Lower leg skin (tissue), 4 donors: ENCODE data around the gene IPO11. TPM values are rescaled to one million over a fixed set of nuclear protein-coding genes. Genes with fewer than 3 reads are reported as not detected.

ENCODE experiments used
- DNase-seq, 2 donors: peaks; one replicate each; pipeline ENCODE4 v3.0.0-alpha.2; 2019; ENCODE audit warnings: low spot score in 2 of 2
- H3K4me3 ChIP-seq: fragments of 200-600 bp; sonication (generic); 2 replicates; pipeline ENCODE4 v1.5.1; 2017; ENCODE audit warnings: mild to moderate bottlenecking, low read depth; ENCODE audit not compliant: poor library complexity, severe bottlenecking
- CTCF ChIP-seq, 3 donors: fragments of 450-650 bp; IDR thresholded peaks; one replicate each; pipeline ENCODE4 v1.5.1; 2016; ENCODE audit warnings: antibody characterized with exemption in 3 of 3, mild to moderate bottlenecking in 3 of 3, moderate library complexity in 2 of 3
- POLR2A ChIP-seq, 2 donors: fragments of 450-650 bp; IDR thresholded peaks; one replicate each; pipeline ENCODE4 v1.6.1; 2016 to 2017; ENCODE audit warnings: antibody characterized with exemption in 2 of 2, mild to moderate bottlenecking in 1 of 2, moderate library complexity in 1 of 2
- WGBS, 2 donors: methylation state at CpG; one replicate each; pipeline ENCODE4 v1.1.5; 2018; 5-methylcytosine and 5-hydroxymethylcytosine counted together
- intact Hi-C: fragments of 100-400 bp; cut with DNase I; formaldehyde crosslinking; loops from one replicate; pipeline ENCODE4 v1.15.0; 2023; ENCODE audit warnings: low total_unique reads
- total RNA-seq, 4 donors: library from RNA; depleted of rRNA; stranded (reverse); fragments of >200 nt; gene quantifications; one replicate each; pipeline ENCODE4 v1.1.0, GENCODE V29; 2016

Gene IPO11
- total RNA-seq, 4 donors from 2014 or later, result 12.9 to 21.8 (median 15.2) TPM

DNA sequence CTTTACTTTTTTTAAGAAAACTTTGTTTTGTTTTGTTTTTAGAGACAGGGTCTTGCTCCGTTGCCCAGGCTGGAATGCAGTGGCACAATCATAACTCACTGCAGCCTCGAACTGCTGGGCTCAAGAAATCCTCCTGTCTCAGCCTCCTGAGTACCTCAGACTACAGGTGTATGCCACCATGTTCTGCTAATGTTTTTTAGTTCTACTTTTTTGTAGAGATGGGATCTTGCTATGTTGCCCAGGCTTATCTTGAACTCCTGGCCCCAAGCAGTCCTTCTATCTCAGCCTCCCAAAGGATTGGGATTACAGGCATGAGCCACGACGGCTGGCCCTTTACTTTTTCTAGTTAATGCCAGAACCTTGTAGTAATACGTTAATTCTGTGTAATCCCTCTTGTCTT lies 36.0 kb downstream of the IPO11 start:
- no peak overlapping the region for H3K4me3 ChIP-seq
- intact Hi-C loops, result no loop called here
- DNase-seq, result no peak
- WGBS, 2 donors, result 95 to 96% methylated on average over 5 of the region's 5 CpGs
- TF ChIP-seq CTCF (IDR thresholded peaks at IDR 0.05) (no peak), POLR2A (IDR thresholded peaks at IDR 0.05) (no peak)

DNA sequence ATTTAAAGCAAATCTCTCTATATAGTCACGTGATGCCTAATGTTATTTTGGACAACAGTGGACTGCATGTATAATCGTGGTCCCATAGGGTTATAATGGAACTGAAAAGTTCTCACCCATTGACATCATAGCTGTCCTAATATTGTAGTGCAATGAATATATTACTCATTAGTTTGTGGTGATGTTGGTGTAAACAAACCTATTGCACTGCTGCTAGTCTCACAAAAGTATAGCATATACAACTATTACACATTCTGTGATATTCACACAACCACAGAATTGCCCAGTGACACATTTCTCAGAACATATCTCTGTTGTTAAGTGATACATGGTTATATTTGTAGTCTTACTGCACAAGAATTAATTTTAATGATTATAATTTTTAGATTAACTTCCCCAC lies 37.7 kb downstream of the IPO11 start:
- 91 to 94% methylated on average over 2 of the region's 2 CpGs for WGBS, 2 donors
- intact Hi-C loops, result loop anchor here (10.0 kb wide), 1 partner anchor 1965 kb away; no protein-coding TSS in a partner anchor
- no peak overlapping the region for H3K4me3 ChIP-seq
- TF ChIP-seq POLR2A (IDR thresholded peaks at IDR 0.05) (no peak), CTCF (IDR thresholded peaks at IDR 0.05) (no peak)
- DNase-seq, result no peak

GRCh38 chr5:62457071-62457470 lies 44.5 kb downstream of the IPO11 start:
- intact Hi-C loops, result loop anchor here (10.0 kb wide), 1 partner anchor 1958 kb away; no protein-coding TSS in a partner anchor
- DNase-seq, result no peak
- no peak overlapping the region for H3K4me3 ChIP-seq
- 85 to 86% methylated on average over 1 of the region's 1 CpG for WGBS, 2 donors
- TF ChIP-seq POLR2A (IDR thresholded peaks at IDR 0.05) (no peak), CTCF (IDR thresholded peaks at IDR 0.05) (no peak)

DNA sequence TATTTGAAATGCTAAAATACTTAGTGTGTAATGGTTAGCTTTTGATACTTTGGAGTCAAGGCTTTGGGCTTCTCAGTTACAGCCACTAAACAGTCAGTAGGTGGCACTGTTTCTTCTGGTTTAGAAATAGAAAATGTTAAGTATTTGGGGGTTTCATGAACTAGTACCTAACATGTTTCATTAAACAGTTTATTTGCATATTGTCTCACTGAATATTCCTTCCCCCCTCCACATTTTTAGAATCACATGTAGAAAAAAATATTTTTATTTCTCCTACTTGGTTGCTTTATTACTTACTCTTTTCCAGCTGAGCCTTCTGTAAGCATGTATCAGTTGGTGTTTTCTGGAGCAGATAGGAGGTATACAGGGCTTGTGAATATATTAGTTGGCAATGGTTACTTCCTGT lies 48.0 kb downstream of the IPO11 start:
- H3K4me3 ChIP-seq, result no peak overlapping the region
- no peak for TF ChIP-seq CTCF (IDR thresholded peaks at IDR 0.05)
- intact Hi-C loops, result loop anchor here (10.0 kb wide), 1 partner anchor 324 kb away; no protein-coding TSS in a partner anchor
- DNase-seq, result no peak

DNA sequence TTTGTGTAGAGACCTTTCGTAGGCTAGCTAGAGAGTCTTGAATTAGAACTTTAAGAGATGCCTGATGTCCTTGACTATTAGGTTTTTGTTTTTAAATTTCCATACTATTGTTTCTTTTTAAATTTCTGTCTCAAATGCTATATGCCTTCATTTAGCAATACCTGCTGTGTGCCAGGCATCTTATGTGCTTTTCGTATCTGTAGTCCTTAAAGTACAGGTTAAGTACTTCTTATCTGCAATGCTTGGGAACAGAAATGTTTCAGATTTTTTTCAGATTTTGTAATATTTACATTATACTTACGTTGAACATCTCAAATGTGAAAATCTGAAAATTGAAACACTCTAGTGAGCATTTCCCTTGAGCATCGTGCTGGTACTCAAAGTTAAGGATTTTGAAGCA lies 49.0 kb downstream of the IPO11 start:
- intact Hi-C loops, result loop anchor here (10.0 kb wide), 1 partner anchor 323 kb away; no protein-coding TSS in a partner anchor
- TF ChIP-seq CTCF (IDR thresholded peaks at IDR 0.05), result no peak
- no peak for TF ChIP-seq POLR2A (IDR thresholded peaks at IDR 0.05)
- WGBS, 2 donors, result 91 to 94% methylated on average over 4 of the region's 4 CpGs
- no peak overlapping the region for H3K4me3 ChIP-seq
- DNase-seq, result no peak
